HG03565 (cell line): ENCODE measurements around the gene CADM2.

Experiments used
- ATAC-seq: cut with Tn5 transposase; IDR thresholded peaks from one replicate; pipeline ENCODE4 v1.9.1; 2021; ENCODE audit warnings: mild to moderate bottlenecking, moderate library complexity; ENCODE audit not compliant: unreplicated experiment

CADM2 gene

GRCh38 chr3:85176799-85177198 lies 218.0 kb downstream of the CADM2 start:
- no peak for ATAC-seq

GRCh38 chr3:85182975-85183752 lies 224.4 kb downstream of the CADM2 start:
- ATAC-seq: no peak

GRCh38 chr3:85185495-85185894 lies 226.7 kb downstream of the CADM2 start:
- no peak for ATAC-seq

DNA sequence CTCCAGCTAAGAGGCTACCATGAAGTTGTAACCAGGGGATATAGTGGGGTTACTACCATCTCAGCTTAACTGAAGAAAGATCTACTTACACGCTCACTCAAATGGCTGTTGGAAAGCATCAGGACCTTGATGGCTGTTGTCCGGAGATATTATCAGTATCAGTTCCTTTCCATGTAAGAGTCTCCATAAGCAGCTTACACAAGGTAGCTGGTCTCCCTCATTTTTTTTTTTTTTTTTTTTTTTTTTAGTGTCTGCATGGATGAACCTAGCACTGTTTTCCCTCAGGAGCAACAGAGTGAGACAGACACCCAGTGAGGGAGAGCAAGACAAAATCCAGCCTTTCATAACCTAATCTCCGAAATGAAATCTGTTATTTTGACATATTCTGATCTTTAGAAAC lies 230.9 kb downstream of the CADM2 start:
- no peak for ATAC-seq

DNA sequence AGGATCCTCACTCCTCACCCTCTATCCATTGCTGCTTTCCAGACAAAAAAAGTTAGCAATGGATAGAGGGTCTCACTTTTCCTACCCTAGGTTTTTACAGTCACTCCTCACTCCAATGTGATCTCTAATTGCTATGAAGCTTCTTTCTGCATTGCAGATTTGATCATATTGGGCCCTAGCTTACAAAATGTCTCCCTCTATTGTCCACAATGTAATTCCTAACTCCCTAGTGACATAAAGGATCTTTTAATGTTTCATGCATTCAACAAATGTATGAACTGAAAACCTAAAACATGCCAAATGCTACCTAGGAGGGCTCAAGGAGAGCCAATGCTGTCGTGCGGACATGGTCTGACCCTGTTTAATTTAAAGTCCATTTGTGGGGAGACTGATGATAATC lies 234.8 kb downstream of the CADM2 start:
- ATAC-seq: no peak

GRCh38 chr3:85208650-85209049 lies 249.9 kb downstream of the CADM2 start:
- ATAC-seq: no peak

DNA sequence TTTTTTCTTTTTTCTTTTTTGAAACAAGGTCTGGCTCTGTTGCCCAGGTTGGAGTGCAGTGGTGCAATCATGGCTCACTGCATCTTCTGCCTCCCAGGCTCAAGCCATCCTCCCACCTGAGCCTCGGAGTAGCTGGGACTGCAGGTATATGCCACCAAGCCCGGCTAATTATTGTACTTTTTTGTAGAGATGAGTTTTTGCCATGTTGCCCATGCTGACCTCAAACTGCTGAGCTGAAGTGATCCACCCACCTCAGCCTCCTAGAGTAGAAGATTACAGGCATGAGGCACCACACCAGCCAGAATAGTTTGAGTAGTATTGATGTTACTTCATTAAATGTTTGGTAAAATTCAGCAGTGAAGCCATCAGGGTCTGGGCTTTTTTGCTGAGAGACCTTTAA lies 251.8 kb downstream of the CADM2 start:
- no peak for ATAC-seq

- ATAC-seq: no peak
These were observed 270.2 kb downstream of the CADM2 start for GRCh38 chr3:85228966-85229365.

- ATAC-seq: no peak
These were observed 285.3 kb downstream of the CADM2 start for GRCh38 chr3:85244091-85244490.

DNA sequence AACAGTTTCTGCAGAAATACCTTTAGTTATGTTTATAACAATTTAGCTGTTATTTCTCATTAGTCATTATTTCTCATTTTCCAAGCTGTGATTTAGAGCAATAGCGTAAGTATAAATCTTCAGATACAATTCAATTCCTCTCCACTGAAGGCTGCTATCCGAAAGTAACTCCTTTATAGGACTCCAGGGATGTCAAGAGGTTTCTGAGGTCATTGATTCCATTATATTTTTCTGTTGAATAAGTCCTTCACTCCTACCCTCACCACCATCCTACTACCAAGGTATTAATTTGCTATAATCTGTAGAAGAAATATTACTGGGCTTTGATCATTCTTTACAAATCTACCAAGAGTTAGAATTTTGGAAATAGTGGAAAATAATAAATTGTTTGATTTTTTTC lies 285.7 kb downstream of the CADM2 start:
- no peak for ATAC-seq

GRCh38 chr3:85251766-85252165 lies 293.0 kb downstream of the CADM2 start:
- ATAC-seq: no peak

DNA sequence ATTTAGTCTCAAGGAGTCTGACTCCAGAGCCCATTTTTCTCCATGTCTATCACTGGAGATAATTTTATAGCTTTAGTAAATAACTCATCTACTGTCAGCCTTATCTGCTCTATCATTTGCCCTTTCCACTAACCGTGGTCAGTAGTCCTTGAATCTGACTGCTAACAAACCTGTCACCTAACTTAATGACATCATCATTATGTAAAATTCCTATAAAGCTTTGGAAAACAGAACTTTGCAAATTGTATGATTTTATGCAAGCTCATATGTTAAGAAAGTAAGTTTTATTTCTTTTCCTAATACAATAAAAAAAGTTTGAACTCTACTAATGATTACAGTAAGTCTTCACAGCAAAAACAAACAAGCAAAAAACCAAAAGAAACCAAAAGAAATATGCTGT lies 293.9 kb downstream of the CADM2 start:
- no peak for ATAC-seq

DNA sequence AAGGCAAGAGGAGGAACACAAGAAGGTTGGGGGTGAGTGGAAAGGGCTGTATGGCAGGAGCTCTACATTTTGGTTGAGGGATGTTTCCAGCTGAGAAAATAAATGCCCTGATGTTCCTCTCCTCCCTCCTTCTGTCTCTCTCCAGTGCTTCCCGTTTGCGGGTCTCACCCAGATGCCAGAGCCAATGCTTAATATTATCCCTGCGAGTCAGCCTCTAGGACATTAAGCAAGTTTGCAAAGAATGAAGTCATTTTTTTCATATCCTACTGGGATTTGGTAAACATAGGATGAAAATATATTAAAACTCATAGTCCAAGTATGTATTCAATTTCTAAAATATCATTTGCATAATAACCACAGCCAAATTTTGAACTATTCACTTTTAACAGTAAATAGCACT lies 295.9 kb downstream of the CADM2 start:
- no peak for ATAC-seq

DNA sequence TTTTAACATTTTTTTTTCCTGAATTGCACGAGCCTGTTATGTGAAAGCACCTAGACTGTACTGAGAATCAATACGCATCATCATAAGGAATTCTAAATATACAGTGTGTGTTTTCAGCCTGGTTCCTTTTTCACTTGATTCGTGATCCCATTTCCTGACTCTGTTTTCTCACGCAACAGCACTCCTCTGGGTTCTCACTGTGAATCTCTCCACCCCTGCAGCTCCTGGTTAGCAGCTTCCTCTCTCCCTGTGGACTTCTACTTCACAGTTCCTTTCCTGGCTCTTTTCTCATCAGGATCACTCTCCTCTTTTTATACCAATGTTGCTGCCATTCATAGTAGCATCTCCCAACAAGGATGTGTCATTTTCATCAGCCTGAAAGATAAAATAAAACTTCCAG lies 297.2 kb downstream of the CADM2 start:
- ATAC-seq: no peak

DNA sequence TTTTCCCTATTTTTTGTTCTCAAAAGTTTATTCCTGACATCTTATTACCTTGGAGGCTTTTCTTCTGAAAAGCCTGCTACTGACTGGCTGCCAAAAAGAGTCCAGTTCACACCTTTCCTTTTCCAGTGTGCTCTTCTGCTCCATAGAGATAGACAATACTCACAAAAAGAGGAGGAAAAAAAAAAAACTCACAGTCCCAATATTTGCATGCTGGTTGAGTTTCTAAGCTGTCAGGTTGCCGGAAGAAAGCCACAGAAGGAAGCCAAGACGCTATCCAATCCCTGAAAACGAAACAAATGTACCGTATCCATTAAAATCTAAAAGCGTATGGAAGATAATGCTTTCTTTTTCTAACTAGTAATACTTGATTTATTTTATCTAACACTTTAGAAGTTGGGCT lies 299.5 kb downstream of the CADM2 start:
- ATAC-seq: no peak

DNA sequence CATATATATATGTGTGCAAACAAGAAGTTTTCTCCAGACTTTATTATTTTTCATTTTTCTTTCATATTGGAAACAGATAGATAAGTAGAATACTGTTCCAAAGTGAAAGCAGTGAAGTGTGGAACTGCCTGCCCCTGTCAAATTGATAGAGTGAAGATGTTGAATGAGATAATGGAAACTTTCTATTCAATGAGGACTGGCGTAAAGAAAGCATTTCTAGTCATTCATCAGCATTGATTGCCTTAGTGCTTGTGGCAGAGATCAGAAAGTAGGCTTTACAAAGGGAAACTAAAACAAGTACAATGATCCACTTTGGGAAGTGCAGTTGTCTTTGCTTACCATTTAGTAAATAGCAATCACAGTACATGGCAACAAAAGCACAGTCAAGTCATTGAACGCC lies 300.0 kb downstream of the CADM2 start:
- no peak for ATAC-seq

GRCh38 chr3:85259748-85260147 lies 301.0 kb downstream of the CADM2 start:
- no peak for ATAC-seq

DNA sequence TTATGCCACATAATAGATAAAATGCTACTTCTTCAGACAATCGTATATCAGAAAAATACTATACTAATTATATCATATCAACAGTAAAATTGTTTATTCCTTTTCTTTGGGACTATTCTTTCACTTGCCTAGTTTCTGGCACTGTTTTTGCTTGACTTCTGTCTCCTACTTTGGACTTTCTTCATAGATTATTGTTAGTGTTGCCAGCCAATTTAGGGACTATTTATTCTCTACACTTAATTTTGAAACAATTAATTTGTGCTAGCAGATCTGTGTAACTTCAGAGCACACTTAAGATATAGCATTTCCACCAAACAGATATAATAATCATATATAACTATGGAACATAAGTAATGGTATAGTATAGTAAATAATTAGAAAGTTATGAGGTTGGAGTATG lies 305.6 kb downstream of the CADM2 start:
- ATAC-seq: no peak

DNA sequence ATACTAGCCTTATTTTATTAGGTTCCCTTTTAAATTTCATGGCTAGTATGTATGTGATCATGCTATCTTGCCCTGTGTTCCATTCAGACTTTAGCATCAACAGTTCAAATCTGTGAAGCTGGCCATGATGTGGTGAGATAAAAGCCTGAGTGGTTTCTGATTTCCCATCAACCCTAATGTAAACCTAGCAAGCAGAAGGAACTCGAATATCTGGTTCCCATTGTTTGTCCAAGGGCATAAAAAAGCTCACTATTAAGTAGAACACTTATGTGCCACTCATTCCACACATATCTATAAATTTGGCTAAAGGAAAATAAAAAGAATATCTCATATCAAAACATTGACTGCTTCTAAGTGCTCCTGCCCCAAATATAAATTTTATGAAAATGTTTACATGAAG lies 311.7 kb downstream of the CADM2 start:
- ATAC-seq: no peak

DNA sequence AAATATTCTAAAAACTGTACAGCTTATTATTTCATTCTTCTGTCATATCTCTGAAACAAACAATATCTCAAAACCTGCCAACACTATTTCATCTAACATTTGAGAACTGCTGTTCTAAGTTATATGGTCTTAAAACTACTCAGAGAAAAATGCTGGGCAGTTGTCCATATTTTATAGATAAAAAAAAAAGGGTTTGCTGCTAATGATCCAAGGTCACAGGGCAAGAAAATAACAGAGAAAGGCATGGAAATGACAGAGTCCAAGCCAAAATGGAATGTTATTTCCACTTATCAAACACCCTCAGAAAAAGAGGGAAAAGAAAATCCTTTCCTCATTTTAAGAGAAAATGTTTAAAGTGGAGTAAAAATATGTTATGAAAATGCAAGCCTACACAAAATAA lies 313.1 kb downstream of the CADM2 start:
- no peak for ATAC-seq

GRCh38 chr3:85288257-85288656 lies 329.5 kb downstream of the CADM2 start:
- ATAC-seq: no peak

GRCh38 chr3:85297291-85297690 lies 338.5 kb downstream of the CADM2 start:
- no peak for ATAC-seq

- no peak for ATAC-seq
These were observed 339.2 kb downstream of the CADM2 start for GRCh38 chr3:85298032-85298431.
